ENCODE measurements around the gene ACHE. TPM values are rescaled to one million over a fixed set of nuclear protein-coding genes. Genes with fewer than 3 reads are reported as not detected.
"Not testable (repeated sequence)": the region's sequence is repeated elsewhere in the genome, so short reads cannot be mapped to it uniquely, and the experiment has no call there.

Gene ACHE
- total RNA-seq, 2 experiments from 2014 or later, result not detected

DNA sequence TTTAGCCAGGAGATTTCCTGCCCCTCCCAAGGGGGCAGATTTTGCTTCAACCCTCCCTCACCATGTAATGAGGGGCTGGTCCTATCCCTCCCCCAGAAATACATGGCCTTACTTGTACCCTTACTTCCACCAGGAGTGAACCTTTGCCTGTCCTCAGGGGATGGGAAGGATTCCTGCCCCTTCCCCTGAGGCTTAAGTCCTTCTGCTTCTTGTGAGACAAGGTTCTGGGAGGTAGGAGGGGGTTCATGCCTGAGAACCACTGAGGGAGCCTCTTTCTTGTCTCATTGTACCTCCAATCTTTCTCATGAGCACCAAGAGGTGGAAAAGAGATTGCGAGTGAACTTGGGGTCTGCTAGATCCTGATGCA is 34.1 kb upstream of the ACHE start:
- Histone ChIP-seq H4K20me1 (ENCODE audit: insufficient read depth, low read length) (no peaks in the 10 kb centered on the region), H3K79me2 (ENCODE audit: insufficient read depth, low read depth, low read length) (no peaks in the 10 kb centered on the region), H3K27ac (ENCODE audit: low read depth, low read length, poor library complexity, severe bottlenecking) (no peak overlapping the region), H2AFZ (ENCODE audit: low read length) (no peak overlapping the region), H3K36me3 (ENCODE audit: insufficient read depth, low read length) (no peaks in the 10 kb centered on the region), H3K4me3 (ENCODE audit: low read depth, low read length, poor library complexity, severe bottlenecking) (no peak overlapping the region), H3K9me2 (ENCODE audit: insufficient read depth, low read length) (no peaks in the 10 kb centered on the region), H3K4me1 (ENCODE audit: insufficient read depth, low read length, poor library complexity, severe bottlenecking) (no peaks in the 10 kb centered on the region), H3K4me2 (ENCODE audit: low read length) (no peak overlapping the region), H3K9me3 (ENCODE audit: low read length) (no peaks in the 10 kb centered on the region)
- ChIA-PET CTCF (ENCODE audit: unreplicated experiment) (no interaction called here), POLR2A (no interaction called here)
- no peak for DNase-seq (ENCODE audit: low spot score)
- intact Hi-C loops (cut with micrococcal nuclease; ENCODE audit: unreplicated experiment), result no loop called here
- no TSS peak for BruUV-seq (replicated peaks)
- TF ChIP-seq, protein P1, sequence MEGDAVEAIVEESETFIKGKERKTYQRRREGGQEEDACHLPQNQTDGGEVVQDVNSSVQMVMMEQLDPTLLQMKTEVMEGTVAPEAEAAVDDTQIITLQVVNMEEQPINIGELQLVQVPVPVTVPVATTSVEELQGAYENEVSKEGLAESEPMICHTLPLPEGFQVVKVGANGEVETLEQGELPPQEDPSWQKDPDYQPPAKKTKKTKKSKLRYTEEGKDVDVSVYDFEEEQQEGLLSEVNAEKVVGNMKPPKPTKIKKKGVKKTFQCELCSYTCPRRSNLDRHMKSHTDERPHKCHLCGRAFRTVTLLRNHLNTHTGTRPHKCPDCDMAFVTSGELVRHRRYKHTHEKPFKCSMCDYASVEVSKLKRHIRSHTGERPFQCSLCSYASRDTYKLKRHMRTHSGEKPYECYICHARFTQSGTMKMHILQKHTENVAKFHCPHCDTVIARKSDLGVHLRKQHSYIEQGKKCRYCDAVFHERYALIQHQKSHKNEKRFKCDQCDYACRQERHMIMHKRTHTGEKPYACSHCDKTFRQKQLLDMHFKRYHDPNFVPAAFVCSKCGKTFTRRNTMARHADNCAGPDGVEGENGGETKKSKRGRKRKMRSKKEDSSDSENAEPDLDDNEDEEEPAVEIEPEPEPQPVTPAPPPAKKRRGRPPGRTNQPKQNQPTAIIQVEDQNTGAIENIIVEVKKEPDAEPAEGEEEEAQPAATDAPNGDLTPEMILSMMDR (conservative IDR thresholded peaks at IDR 0.05; ENCODE audit: low read length), result no peak
- no peak for TF ChIP-seq EZH2phosphoT487 (IDR thresholded peaks at IDR 0.05; ENCODE audit: borderline replicate concordance, low read depth, low read length)

DNA sequence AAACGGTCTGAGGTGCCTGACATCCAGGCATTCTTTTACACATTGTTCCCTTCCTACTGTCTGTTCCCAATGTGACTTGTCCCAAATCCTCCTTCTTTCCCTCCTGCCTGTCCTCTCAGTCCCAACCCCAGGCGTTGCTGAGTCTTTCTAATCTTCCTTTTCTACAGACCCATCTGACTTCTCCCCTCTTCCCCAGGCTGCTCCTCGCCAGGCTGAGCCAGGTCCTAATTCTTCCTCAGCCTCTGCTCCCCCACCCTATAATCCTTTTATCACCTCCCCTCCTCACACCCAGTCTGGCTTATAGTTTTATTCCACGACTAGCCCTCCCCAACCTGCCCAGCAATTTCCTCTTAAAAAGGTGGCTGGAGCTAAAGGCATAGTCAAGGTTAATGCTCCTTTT is 27.9 kb upstream of the ACHE start:
- H3K9me3 ChIP-seq (ENCODE audit: low read length); H2AFZ ChIP-seq (ENCODE audit: low read length); H3K9me2 ChIP-seq (ENCODE audit: insufficient read depth, low read length); POLR2A ChIA-PET; H3K4me2 ChIP-seq (ENCODE audit: low read length); H4K20me1 ChIP-seq (ENCODE audit: insufficient read depth, low read length); H3K4me1 ChIP-seq (ENCODE audit: insufficient read depth, low read length, poor library complexity, severe bottlenecking); BruUV-seq (replicated peaks); H3K4me3 ChIP-seq (ENCODE audit: low read depth, low read length, poor library complexity, severe bottlenecking); H3K36me3 ChIP-seq (ENCODE audit: insufficient read depth, low read length); DNase-seq (ENCODE audit: low spot score); CTCF ChIA-PET (ENCODE audit: unreplicated experiment); H3K79me2 ChIP-seq (ENCODE audit: insufficient read depth, low read depth, low read length); intact Hi-C loops (cut with micrococcal nuclease; ENCODE audit: unreplicated experiment); H3K27ac ChIP-seq (ENCODE audit: low read depth, low read length, poor library complexity, severe bottlenecking): not testable (repeated sequence)

DNA sequence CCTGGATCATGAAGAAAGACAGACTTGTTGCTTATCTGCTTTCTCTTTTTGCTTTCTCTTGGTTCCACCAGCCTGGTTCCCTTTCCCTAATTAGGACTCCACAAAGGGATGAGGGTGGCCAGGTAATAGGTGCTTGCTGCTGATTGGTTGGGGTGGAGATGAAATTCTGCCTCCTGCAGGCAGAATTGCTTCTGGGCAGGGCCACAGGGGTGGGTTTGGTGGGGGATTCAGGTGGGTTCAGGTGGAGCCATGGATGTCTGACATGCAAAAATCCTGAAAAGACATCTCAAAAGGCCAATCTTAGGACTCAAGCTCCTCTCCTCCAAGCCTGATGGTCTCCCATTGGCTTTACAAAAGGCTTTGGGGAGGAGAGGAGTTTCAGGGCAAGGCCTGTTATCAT is 25.4 kb upstream of the ACHE start:
- no peak overlapping the region for H3K4me3 ChIP-seq (ENCODE audit: low read depth, low read length, poor library complexity, severe bottlenecking)
- BruUV-seq (replicated peaks), result no TSS peak
- POLR2A ChIA-PET, result no interaction called here

DNA sequence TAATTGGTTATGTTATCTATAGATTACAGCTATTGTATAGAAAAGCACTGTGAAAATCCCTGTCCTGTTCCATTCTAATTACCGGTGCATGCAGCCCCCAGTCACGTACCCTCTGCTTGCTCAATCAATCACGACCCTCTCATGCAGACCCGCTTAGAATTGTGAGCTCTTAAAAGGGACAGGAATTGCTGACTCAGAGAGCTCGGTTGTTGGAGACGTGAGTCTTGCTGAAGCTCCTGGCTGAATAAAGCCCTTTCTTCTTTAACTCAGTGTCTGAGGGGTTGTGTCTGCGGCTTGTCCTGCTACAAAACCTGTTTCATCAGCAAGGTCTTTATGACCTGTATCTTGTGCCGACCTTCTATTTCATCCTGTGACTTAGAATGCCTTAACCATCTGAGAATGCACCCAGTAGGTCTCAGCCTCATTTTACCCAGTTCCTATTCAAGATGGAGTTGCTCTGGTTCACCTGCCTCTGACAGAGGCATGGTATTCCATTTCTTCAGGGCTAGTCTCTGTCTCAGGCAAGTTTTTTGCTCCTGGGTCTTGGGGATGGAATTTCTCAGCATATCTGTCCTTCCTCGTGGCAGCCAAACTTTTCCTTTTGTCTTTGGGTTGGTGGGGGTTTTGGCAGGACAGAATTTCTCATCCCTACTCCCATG is 24.2 kb upstream of the ACHE start:
- H3K4me1 ChIP-seq (ENCODE audit: insufficient read depth, low read length, poor library complexity, severe bottlenecking); CTCF ChIA-PET (ENCODE audit: unreplicated experiment); H4K20me1 ChIP-seq (ENCODE audit: insufficient read depth, low read length); DNase-seq (ENCODE audit: low spot score); H3K4me3 ChIP-seq (ENCODE audit: low read depth, low read length, poor library complexity, severe bottlenecking); POLR2A ChIA-PET; H3K36me3 ChIP-seq (ENCODE audit: insufficient read depth, low read length); BruUV-seq (replicated peaks); H3K9me2 ChIP-seq (ENCODE audit: insufficient read depth, low read length); intact Hi-C loops (cut with micrococcal nuclease; ENCODE audit: unreplicated experiment); H3K27ac ChIP-seq (ENCODE audit: low read depth, low read length, poor library complexity, severe bottlenecking); H3K9me3 ChIP-seq (ENCODE audit: low read length); H2AFZ ChIP-seq (ENCODE audit: low read length); H3K79me2 ChIP-seq (ENCODE audit: insufficient read depth, low read depth, low read length); H3K4me2 ChIP-seq (ENCODE audit: low read length): not testable (repeated sequence)

More for the DNA sequence above, 25.4 kb upstream of the ACHE start:
- H3K4me1 ChIP-seq (ENCODE audit: insufficient read depth, low read length, poor library complexity, severe bottlenecking), result no peaks in the 10 kb centered on the region
- intact Hi-C loops (cut with micrococcal nuclease; ENCODE audit: unreplicated experiment), result no loop called here
- TF ChIP-seq EZH2phosphoT487 (IDR thresholded peaks at IDR 0.05; ENCODE audit: borderline replicate concordance, low read depth, low read length), result no peak
- TF ChIP-seq, protein P1 (conservative IDR thresholded peaks at IDR 0.05; ENCODE audit: low read length), result no peak
- H2AFZ ChIP-seq (ENCODE audit: low read length), result no peak overlapping the region
- no peaks in the 10 kb centered on the region for H3K9me2 ChIP-seq (ENCODE audit: insufficient read depth, low read length)
- no peak for DNase-seq (ENCODE audit: low spot score)
- no peak overlapping the region for H3K4me2 ChIP-seq (ENCODE audit: low read length)
- no peak overlapping the region for H3K27ac ChIP-seq (ENCODE audit: low read depth, low read length, poor library complexity, severe bottlenecking)
- no peaks in the 10 kb centered on the region for H4K20me1 ChIP-seq (ENCODE audit: insufficient read depth, low read length)
- CTCF ChIA-PET (ENCODE audit: unreplicated experiment), result no interaction called here
- no peaks in the 10 kb centered on the region for H3K36me3 ChIP-seq (ENCODE audit: insufficient read depth, low read length)
- H3K9me3 ChIP-seq (ENCODE audit: low read length), result no peaks in the 10 kb centered on the region
- H3K79me2 ChIP-seq (ENCODE audit: insufficient read depth, low read depth, low read length), result no peaks in the 10 kb centered on the region

DNA sequence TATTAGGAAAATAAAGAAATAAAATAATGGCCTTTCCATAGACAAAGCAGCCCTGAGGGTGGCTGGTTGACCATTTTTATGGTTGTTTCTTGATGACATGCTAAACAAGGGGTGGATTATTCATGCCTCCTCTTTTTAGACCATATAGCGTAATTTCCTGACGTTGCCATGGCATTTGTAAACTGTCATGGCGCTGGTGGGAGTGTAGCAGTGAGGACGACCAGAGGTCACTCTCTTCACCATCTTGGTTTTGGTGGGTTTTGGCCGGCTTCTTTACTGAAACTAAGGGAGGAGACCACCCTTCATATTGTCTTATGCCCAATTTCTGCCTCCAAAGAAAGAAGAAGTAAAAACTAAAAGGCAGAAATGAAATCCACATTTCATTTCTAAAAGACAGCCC is 23.6 kb upstream of the ACHE start:
- POLR2A ChIA-PET, result interaction anchor here (0.6 kb wide), 1 partner anchor 154 kb away, joined by 7 read pairs; no protein-coding TSS in a partner anchor
- H2AFZ ChIP-seq (ENCODE audit: low read length); H3K4me2 ChIP-seq (ENCODE audit: low read length); H3K79me2 ChIP-seq (ENCODE audit: insufficient read depth, low read depth, low read length); H3K9me2 ChIP-seq (ENCODE audit: insufficient read depth, low read length); intact Hi-C loops (cut with micrococcal nuclease; ENCODE audit: unreplicated experiment); H4K20me1 ChIP-seq (ENCODE audit: insufficient read depth, low read length); BruUV-seq (replicated peaks); H3K4me3 ChIP-seq (ENCODE audit: low read depth, low read length, poor library complexity, severe bottlenecking); CTCF ChIA-PET (ENCODE audit: unreplicated experiment); H3K27ac ChIP-seq (ENCODE audit: low read depth, low read length, poor library complexity, severe bottlenecking); DNase-seq (ENCODE audit: low spot score); H3K9me3 ChIP-seq (ENCODE audit: low read length); H3K36me3 ChIP-seq (ENCODE audit: insufficient read depth, low read length); H3K4me1 ChIP-seq (ENCODE audit: insufficient read depth, low read length, poor library complexity, severe bottlenecking): not testable (repeated sequence)

Data from OCI-LY7 (cell line).